HEK293 (cell line): Measurements from ENCODE around the gene PPP2R2B.

Source experiments
- CTCF ChIA-PET: fragments of 350-600 bp; formaldehyde crosslinking; extraction: SDS; loops from one replicate; lab custom pipeline; 2021; ENCODE audit warnings: antibody characterized with exemption; lab: Yijun Ruan, JAX
- POLR2A ChIA-PET: fragments of 300-600 bp; formaldehyde crosslinking; extraction: SDS; loops from one replicate; lab custom pipeline; 2020; ENCODE audit warnings: antibody characterized with exemption, inconsistent platforms; lab: Yijun Ruan, JAX
- H3K27ac ChIP-seq: fragments of 200-500 bp; sonication (Bioruptor generic); 2 replicates; pipeline ENCODE4 v1.5.1; 2014; ENCODE audit warnings: low read depth, low read length, control low read depth, inconsistent platforms; ENCODE audit errors: extremely low read depth
- H3K36me3 ChIP-seq, 2 experiments: fragments of 200-500 bp in 1 of 2; sonication (Bioruptor generic) in 1 of 2; 1 replicate in 1 of 2; 2 replicates in 1 of 2; pipeline ENCODE4 v1.5.1; 2014 to 2017; ENCODE audit warnings: inconsistent platforms in 2 of 2, low read length in 2 of 2; ENCODE audit not compliant: control insufficient read depth in 2 of 2, insufficient read depth in 1 of 2
- H3K4me1 ChIP-seq: fragments of 200-500 bp; sonication (Bioruptor generic); 2 replicates; pipeline ENCODE4 v1.5.1; 2014; ENCODE audit warnings: mild to moderate bottlenecking, low read length, inconsistent platforms; ENCODE audit not compliant: control insufficient read depth, insufficient read depth
- H3K4me3 ChIP-seq: 2 replicates; pipeline ENCODE4 v1.5.1; 2011; ENCODE audit warnings: low read depth, mild to moderate bottlenecking, control low read depth, low read length, moderate library complexity
- H3K9me3 ChIP-seq: fragments of 200-500 bp; sonication (Bioruptor generic); 2 replicates; pipeline ENCODE4 v1.5.1; 2014; ENCODE audit warnings: low read depth, low read length, inconsistent platforms; ENCODE audit not compliant: control insufficient read depth, insufficient read depth
- BCL11B ChIP-seq: fragments of 450-650 bp; formaldehyde crosslinking; IDR thresholded peaks from 2 replicates; pipeline ENCODE4 v1.5.1; 2016; ENCODE audit warnings: low read depth, missing biosample characterization, missing genetic modification characterization
- HOXC10 ChIP-seq: sonication (generic); formaldehyde crosslinking; IDR thresholded peaks from 2 replicates; pipeline ENCODE4 v1.8.1; 2023; ENCODE audit warnings: mild to moderate bottlenecking, missing genetic modification reagents
- KLF1 ChIP-seq: fragments of 450-650 bp; formaldehyde crosslinking; IDR thresholded peaks from 2 replicates; pipeline ENCODE4 v1.5.1; 2016; ENCODE audit warnings: missing biosample characterization, missing genetic modification characterization
- MEIS1 ChIP-seq: sonication (generic); formaldehyde crosslinking; IDR thresholded peaks from 2 replicates; pipeline ENCODE4 v1.8.1; 2022; ENCODE audit warnings: missing genetic modification reagents, mild to moderate bottlenecking, borderline replicate concordance
- MYNN ChIP-seq: fragments of 450-650 bp; formaldehyde crosslinking; IDR thresholded peaks from 2 replicates; pipeline ENCODE4 v1.5.1; 2016; ENCODE audit warnings: missing biosample characterization, missing genetic modification characterization, borderline replicate concordance
- YY2 ChIP-seq: fragments of 450-650 bp; formaldehyde crosslinking; IDR thresholded peaks from 2 replicates; pipeline ENCODE4 v1.5.1; 2016; ENCODE audit warnings: missing biosample characterization, missing genetic modification characterization
- ZBTB1 ChIP-seq: fragments of 450-650 bp; formaldehyde crosslinking; IDR thresholded peaks from 2 replicates; pipeline ENCODE4 v1.5.1; 2016; ENCODE audit warnings: missing biosample characterization, missing genetic modification characterization
- ZBTB20 ChIP-seq: fragments of 450-650 bp; formaldehyde crosslinking; IDR thresholded peaks from 2 replicates; pipeline ENCODE4 v1.5.1; 2016; ENCODE audit warnings: missing biosample characterization, missing genetic modification characterization
- ZBTB48 ChIP-seq: fragments of 450-650 bp; formaldehyde crosslinking; IDR thresholded peaks from 2 replicates; pipeline ENCODE4 v1.5.1; 2016; ENCODE audit warnings: missing biosample characterization, missing genetic modification characterization
- ZIC2 ChIP-seq: fragments of 450-650 bp; formaldehyde crosslinking; IDR thresholded peaks from 2 replicates; pipeline ENCODE4 v1.5.1; 2016; ENCODE audit warnings: missing biosample characterization, missing genetic modification characterization
- ZNF133 ChIP-seq: fragments of 450-650 bp; formaldehyde crosslinking; IDR thresholded peaks from 2 replicates; pipeline ENCODE4 v1.5.1; 2016; ENCODE audit warnings: missing biosample characterization, missing genetic modification characterization
- ZNF138 ChIP-seq: fragments of 450-650 bp; formaldehyde crosslinking; IDR thresholded peaks from 2 replicates; pipeline ENCODE4 v1.5.1; 2016; ENCODE audit warnings: missing biosample characterization, missing genetic modification characterization, borderline replicate concordance
- ZNF169 ChIP-seq: fragments of 450-650 bp; formaldehyde crosslinking; IDR thresholded peaks from 2 replicates; pipeline ENCODE4 v1.5.1; 2016; ENCODE audit warnings: missing biosample characterization, missing genetic modification characterization
- ZNF214 ChIP-seq: fragments of 450-650 bp; formaldehyde crosslinking; IDR thresholded peaks from 2 replicates; pipeline ENCODE4 v1.5.1; 2017; ENCODE audit warnings: missing biosample characterization, mild to moderate bottlenecking, missing genetic modification characterization, borderline replicate concordance
- ZNF223 ChIP-seq: fragments of 450-650 bp; formaldehyde crosslinking; IDR thresholded peaks from 2 replicates; pipeline ENCODE4 v1.5.1; 2016; ENCODE audit warnings: missing biosample characterization, missing genetic modification characterization
- ZNF280D ChIP-seq: fragments of 450-650 bp; formaldehyde crosslinking; IDR thresholded peaks from 2 replicates; pipeline ENCODE4 v1.5.1; 2016; ENCODE audit warnings: missing biosample characterization, missing genetic modification characterization
- ZNF292 ChIP-seq: fragments of 450-650 bp; formaldehyde crosslinking; IDR thresholded peaks from 2 replicates; pipeline ENCODE4 v1.5.1; 2016; ENCODE audit warnings: low read depth, missing biosample characterization, missing genetic modification characterization, borderline replicate concordance
- ZNF391 ChIP-seq: fragments of 450-650 bp; formaldehyde crosslinking; IDR thresholded peaks from 2 replicates; pipeline ENCODE4 v1.5.1; 2016; ENCODE audit warnings: low read depth, missing biosample characterization, missing genetic modification characterization, borderline replicate concordance
- ZNF416 ChIP-seq: fragments of 450-650 bp; formaldehyde crosslinking; IDR thresholded peaks from 2 replicates; pipeline ENCODE4 v1.5.1; 2016; ENCODE audit warnings: missing biosample characterization, missing genetic modification characterization
- ZNF501 ChIP-seq: fragments of 450-650 bp; formaldehyde crosslinking; IDR thresholded peaks from 2 replicates; pipeline ENCODE4 v1.5.1; 2016; ENCODE audit warnings: missing biosample characterization, missing genetic modification characterization
- ZNF529 ChIP-seq: fragments of 450-650 bp; formaldehyde crosslinking; IDR thresholded peaks from 2 replicates; pipeline ENCODE4 v1.5.1; 2017; ENCODE audit warnings: missing genetic modification characterization, missing biosample characterization; ENCODE audit not compliant: insufficient replicate concordance
- ZNF621 ChIP-seq: fragments of 450-650 bp; formaldehyde crosslinking; IDR thresholded peaks from 2 replicates; pipeline ENCODE4 v1.5.1; 2017; ENCODE audit warnings: missing biosample characterization, missing genetic modification characterization
- ZNF670 ChIP-seq: fragments of 450-650 bp; formaldehyde crosslinking; IDR thresholded peaks from 2 replicates; pipeline ENCODE4 v1.5.1; 2016; ENCODE audit warnings: missing biosample characterization, missing genetic modification characterization, low read depth
- ZNF701 ChIP-seq: fragments of 450-650 bp; formaldehyde crosslinking; IDR thresholded peaks from 2 replicates; pipeline ENCODE4 v1.5.1; 2016; ENCODE audit warnings: missing biosample characterization, missing genetic modification characterization
- ZNF785 ChIP-seq: fragments of 450-650 bp; formaldehyde crosslinking; IDR thresholded peaks from 2 replicates; pipeline ENCODE4 v1.5.1; 2016; ENCODE audit warnings: missing biosample characterization, missing genetic modification characterization
- ZNF792 ChIP-seq: fragments of 450-650 bp; formaldehyde crosslinking; IDR thresholded peaks from 2 replicates; pipeline ENCODE4 v1.5.1; 2016; ENCODE audit warnings: missing biosample characterization, missing genetic modification characterization

The PPP2R2B gene

GRCh38 chr5:146872188-146872587 is 6.4 kb downstream of the PPP2R2B start:
- Histone ChIP-seq H3K27ac (no peak overlapping the region), H3K36me3 (no peaks in the 10 kb centered on the region), H3K4me3 (no peak overlapping the region), H3K9me3 (no peaks in the 10 kb centered on the region), H3K4me1 (peaks cover 5% of the 10 kb centered on the region; the same call in 1 of the 2 replicates)
- ChIA-PET CTCF (no interaction called here), POLR2A (no interaction called here)
- TF ChIP-seq ZNF701: no peak
- no peak for TF ChIP-seq ZBTB1 (tag by site-specific recombination)
- no peak for TF ChIP-seq ZNF280D (tag by site-specific recombination)
- no peak for TF ChIP-seq ZNF621 (tag by site-specific recombination)
- TF ChIP-seq ZNF670 (tag by site-specific recombination): no peak
- no peak for TF ChIP-seq ZNF529

GRCh38 chr5:146867996-146868708 is 10.4 kb downstream of the PPP2R2B start:
- Histone ChIP-seq H3K36me3 (no peaks in the 10 kb centered on the region), H3K4me1 (0 out of 2 replicates have a peak, but pooled peaks cover under 1% of the 10 kb centered on the region), H3K4me3 (no peak overlapping the region), H3K27ac (no peak overlapping the region), H3K9me3 (no peaks in the 10 kb centered on the region)
- ChIA-PET POLR2A (interaction anchor here (0.8 kb wide), 1 partner anchor 10 kb away, joined by 3 read pairs; the partner anchor contains the start of gene PPP2R2B), CTCF (no interaction called here)
- no peak for TF ChIP-seq ZNF792 (tag by site-specific recombination)

GRCh38 chr5:146866263-146866662 is 12.3 kb downstream of the PPP2R2B start:
- Histone ChIP-seq H3K4me1 (no peaks in the 10 kb centered on the region), H3K4me3 (no peak overlapping the region), H3K27ac (no peak overlapping the region), H3K9me3 (no peaks in the 10 kb centered on the region), H3K36me3 (no peaks in the 10 kb centered on the region)
- POLR2A ChIA-PET: no interaction called here
- CTCF ChIA-PET: no interaction called here
- TF ChIP-seq ZNF169 (no peak), BCL11B (no peak), ZBTB20 (no peak), ZNF223 (no peak), ZNF292 (tag by site-specific recombination) (no peak)

- Histone ChIP-seq H3K4me1 (no peaks in the 10 kb centered on the region), H3K9me3 (no peaks in the 10 kb centered on the region), H3K27ac (no peak overlapping the region), H3K4me3 (no peak overlapping the region), H3K36me3 (no peaks in the 10 kb centered on the region)
- POLR2A ChIA-PET: interaction anchor here (0.7 kb wide), 2 partner anchors 32 to 195 kb away, joined by 3 read pairs; no protein-coding TSS in a partner anchor
- CTCF ChIA-PET: interaction anchor here (1.2 kb wide), 1 partner anchor 13 kb away, joined by 3 read pairs; no protein-coding TSS in a partner anchor
- TF ChIP-seq ZNF785 (tag by site-specific recombination): no peak
- TF ChIP-seq HOXC10 (CRISPR knock-in tag): no peak
- no peak for TF ChIP-seq ZNF391 (tag by site-specific recombination)
- no peak for TF ChIP-seq ZBTB48 (tag by site-specific recombination)
- no peak for TF ChIP-seq ZNF416
- TF ChIP-seq MEIS1 (CRISPR knock-in tag): no peak
- no peak for TF ChIP-seq ZNF501 (tag by site-specific recombination)
- TF ChIP-seq YY2: no peak
- TF ChIP-seq ZNF133 (tag by site-specific recombination): no peak
- TF ChIP-seq ZIC2 (tag by site-specific recombination): no peak
- no peak for TF ChIP-seq MYNN (tag by site-specific recombination)
- TF ChIP-seq ZNF214: no peak
- TF ChIP-seq ZNF138: no peak
- no peak for TF ChIP-seq KLF1 (tag by site-specific recombination)
Measured at GRCh38 chr5:146862641-146863040, 15.9 kb downstream of the PPP2R2B start.
